Measurements from ENCODE around the gene FAM216A.
"Not testable (repeated sequence)": the region's sequence is repeated elsewhere in the genome, so short reads cannot be mapped to it uniquely, and the experiment has no call there.

The FAM216A gene, protein sequence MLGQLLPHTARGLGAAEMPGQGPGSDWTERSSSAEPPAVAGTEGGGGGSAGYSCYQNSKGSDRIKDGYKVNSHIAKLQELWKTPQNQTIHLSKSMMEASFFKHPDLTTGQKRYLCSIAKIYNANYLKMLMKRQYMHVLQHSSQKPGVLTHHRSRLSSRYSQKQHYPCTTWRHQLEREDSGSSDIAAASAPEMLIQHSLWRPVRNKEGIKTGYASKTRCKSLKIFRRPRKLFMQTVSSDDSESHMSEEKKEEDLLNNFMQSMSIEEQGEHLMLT

DNA sequence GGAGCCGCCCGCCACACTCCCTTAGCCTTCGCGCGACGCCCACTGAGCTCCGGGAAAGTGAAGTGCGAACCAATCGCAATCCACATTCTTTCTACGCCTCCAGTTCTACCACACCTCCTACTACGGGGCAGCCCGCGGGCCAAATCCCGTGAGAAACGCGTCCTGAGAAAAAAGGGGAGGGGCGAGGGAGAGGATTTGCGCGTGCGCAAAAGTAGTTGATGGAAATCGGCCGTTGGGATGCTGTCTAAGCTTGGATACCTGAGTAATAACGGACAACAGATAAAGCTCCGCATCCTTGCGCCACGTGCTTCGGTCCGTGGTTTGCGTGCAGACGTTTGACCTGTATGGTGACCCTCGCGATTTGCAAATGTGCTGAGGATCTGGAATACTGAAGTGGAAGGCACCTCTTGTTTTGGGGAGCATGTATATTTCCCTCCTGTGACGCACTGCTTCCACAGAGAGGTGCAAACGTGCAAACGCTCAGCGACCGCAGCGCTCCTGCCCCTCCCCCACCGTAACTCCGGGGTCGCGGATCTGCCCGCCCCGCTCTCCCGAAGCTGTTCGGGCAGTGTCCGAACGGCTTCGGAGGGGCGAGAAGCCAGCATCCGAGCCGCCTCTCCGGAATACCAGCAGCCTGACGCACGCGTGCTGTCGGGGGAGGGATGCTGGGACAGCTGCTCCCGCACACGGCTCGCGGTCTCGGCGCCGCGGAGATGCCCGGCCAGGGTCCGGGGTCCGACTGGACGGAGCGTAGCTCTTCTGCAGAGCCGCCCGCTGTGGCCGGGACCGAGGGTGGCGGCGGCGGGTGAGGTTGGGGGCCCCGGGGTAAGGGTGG lies at the start of gene FAM216A, which contains the start of gene GPN3:
FAM216A (plus strand) TSS at position 632 of the 835 bp plus-strand sequence; CDS start at position 663, 31 bp downstream.
GPN3 (minus strand) TSS at position 44 of the 835 bp plus-strand sequence. CDS start 54 bp downstream, outside the sequence.
- peak; percentile 96 for DNase-seq

DNA sequence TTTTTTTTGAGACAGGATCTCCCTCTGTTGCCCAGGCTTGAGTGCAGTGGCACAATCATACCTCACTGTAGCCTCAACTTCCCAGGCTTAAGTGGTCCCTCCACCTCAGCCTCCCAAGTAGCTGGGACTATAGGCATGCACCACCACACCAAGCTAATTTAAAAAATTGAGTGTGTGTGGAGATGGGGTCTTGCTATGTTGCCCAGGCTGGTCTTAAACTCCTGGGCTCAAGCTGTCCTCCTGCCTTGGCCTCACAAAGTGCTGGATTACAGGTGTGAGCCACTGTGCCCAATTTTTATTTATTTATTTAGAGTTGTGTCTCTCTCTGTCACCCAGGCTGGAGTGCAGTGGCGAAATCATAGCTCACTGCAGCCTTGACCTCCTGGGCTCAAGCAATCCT lies 48.0 kb upstream of the FAM216A start:
- DNase-seq, result not testable (repeated sequence)

DNA sequence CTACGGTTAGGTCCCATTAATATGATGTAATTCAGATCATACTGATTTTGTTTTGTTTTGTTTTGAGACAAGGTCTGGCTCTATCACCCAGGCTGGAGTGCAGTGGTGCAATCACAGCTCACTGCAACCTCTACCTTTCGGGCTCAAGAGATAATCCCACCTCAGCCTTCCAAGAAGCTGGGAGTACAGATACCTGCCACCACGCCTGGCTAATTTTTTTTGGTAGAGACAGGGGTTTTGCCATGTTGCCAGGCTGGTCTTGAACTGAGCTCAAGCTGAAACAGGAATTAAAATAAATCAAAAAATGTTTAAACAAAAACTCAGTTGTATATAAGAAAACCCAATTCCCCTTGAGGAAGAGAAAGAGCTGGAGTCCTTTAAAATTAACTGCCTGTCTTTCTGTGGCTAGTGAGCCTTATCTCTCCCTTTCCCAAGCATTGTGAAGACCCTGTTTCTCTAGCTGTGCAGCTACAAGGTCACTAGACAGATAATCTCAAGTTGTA lies 47.4 kb upstream of the FAM216A start:
- DNase-seq, result no peak

DNA sequence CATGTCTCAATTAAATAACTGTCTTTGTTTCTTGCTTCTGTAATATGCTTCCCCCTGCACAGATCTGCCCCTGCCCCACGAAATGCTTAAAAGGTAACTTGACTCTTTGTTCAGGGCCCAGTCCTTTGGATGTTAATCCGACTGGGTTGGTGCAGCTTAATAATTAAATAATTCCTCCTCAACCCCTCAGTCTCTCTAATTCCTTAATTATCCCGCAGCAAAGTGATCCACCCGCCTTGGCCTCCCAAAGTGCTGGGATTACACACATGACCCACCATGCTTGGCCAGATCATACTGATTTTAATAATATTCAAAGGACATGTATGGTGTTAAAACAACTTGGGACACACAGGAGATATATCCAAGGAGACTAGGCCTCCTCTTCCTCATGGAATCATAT lies 46.9 kb upstream of the FAM216A start:
- DNase-seq, result no peak

DNA sequence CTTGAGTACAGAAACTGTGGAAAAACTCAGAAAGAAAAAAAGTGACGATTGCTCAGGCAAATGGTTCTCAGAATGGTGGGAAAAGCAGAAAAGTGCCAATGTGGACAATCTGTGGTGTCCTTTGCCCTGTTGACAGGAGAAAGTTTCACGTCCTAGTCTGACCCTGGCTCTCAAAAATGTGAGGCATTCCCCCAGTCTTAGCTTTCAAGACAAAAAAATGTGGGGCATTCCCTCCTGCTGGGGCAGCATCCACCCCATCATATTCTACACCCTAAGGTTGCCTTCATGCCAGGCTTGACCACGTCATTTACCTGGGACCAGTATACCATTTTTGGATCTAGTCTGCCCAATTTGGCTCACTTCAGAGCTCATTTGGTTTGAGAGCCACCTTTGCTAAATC lies 44.4 kb upstream of the FAM216A start:
- DNase-seq, result no peak

DNA sequence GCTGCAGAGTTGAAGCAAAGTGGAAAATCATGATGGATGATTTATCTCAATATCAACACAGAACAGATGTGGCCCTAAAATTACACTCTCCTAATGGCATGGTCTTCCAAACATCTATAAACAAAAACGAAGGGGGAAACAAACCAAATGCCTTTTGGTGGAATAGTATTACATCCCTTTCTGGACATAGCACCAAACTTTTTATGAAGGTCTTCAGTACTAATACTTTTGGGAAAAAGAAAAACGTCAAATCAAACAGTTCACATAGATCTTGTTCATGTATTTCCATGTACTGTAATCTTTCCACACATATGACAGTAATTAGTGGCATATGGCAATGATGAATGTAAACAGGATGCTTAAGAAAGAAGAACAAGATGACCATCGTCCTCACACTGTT lies 42.2 kb upstream of the FAM216A start:
- DNase-seq, result no peak

DNA sequence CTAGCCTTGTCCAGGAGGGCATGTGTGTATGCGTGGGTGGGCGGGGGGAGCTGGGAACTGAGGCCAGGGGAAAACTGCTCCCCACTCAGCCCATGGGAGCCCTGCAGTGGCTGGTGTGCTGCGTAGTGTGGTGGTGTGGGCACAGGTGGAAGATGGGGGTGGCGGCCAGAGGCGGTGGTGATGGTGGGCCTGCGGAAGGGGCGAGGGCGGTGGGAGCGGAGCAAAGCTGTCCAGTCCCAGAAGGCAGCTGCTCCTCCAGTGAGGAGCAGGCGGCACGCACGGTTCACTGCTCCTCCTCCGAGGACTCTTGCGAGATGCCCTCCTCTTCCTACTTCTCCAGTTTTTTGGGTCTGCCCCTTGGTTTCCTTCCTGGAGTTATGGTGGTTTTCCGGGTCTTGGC lies 39.0 kb upstream of the FAM216A start:
- DNase-seq, result not testable (repeated sequence)

DNA sequence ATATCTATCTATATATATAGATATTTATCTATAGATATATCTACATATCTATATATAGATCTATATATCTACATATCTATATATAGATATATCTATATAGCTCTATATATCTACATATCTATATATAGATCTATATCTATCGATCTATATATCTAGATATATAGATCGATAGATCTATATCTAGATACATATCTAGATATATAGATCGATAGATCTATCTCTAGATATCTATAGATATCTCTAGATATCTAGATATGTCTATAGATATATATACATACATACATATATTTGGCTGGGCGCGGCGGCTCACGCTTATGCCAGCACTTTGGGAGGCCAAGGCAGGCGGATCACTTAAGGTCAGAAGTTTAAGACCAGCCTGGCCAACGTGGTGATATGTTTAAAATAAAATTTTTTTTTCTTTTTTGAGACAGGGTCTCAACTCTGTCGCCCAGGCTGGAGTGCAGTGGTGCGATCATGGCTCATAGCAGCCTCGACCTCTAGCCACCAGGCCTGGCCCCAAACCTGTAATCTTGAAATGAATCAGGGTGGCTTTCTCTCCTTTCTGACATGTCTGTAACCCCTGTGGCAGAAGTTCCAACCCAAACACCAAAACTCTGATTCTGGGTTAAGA lies 36.6 kb upstream of the FAM216A start:
- no peak for DNase-seq

DNA sequence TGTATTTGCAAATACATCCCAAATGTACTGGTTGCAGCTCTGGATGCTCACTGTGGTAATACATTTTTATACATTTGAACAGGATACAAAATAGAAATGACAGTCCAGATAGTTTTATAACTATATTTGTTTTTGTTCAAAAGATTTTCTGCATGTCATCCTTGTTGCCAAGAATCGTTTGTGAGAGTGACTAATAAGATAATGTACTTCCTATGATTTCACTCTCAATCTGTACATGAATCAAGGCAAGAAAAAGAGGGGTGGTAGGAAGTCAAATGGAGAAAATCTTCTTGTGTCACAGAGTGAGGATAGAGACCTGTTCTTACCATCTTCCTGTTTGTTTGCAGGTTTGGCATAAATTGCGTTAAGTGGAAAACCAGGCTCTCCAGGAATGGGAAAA lies 32.4 kb upstream of the FAM216A start:
- no peak for DNase-seq

DNA sequence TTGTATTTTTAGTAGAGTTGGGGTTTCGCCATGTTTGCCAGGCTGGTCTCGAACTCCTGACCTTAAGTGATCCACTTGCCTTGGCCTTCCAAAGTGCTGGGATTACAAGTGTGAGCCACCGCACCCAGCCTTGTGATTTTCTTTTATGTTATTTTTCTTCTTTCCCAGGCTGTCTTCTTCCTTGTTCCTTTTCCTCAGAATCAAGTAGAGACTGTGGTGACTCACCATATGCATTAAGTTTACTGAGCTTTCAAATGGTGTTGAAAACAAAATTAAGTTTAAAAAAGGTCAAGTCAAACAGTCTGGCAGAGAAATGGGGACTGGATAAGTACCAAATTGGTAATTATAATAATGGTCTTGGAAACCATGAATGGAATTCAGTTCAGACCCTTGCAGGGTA lies 24.2 kb upstream of the FAM216A start:
- no peak for DNase-seq

DNA sequence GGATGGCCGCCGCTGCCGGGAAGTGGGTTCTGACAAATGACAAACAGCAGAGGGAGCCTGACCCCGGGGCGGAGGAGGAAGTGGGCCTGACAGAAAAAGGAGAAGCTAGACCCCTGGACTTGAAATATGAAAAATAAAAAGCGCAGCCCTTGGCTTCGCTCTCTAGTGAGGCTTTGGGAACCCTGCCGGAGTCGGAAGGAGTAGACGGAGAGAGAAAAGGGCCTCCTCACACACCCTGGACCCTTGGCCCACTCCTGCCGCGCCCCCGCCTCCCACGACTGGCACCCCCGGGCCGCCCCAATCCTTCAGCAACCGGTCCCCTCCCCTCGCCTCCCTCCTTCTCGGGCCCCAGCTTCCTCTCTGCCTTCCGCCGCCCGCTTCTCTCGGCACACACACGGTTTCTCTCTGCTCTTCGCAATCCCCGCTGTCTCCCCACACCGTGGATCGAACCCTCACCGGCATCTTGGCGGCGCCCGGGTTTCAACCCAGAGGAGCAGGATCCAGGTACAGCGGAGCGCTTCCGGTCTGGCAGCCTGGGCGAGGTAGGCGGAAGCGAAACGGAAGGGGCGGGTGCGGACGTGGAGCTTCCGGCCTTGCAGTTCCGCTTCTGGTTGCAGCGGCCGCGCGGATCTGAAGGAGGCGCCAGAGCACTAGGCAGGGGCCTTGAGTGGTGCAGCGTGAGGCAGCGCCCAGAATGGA lies 18.7 kb upstream of the FAM216A start, which contains the start of gene ARPC3:
ARPC3 (minus strand) TSS at position 539 of the 699 bp plus-strand sequence; CDS start at position 462, 77 bp downstream.
- peak; percentile 81 for DNase-seq

DNA sequence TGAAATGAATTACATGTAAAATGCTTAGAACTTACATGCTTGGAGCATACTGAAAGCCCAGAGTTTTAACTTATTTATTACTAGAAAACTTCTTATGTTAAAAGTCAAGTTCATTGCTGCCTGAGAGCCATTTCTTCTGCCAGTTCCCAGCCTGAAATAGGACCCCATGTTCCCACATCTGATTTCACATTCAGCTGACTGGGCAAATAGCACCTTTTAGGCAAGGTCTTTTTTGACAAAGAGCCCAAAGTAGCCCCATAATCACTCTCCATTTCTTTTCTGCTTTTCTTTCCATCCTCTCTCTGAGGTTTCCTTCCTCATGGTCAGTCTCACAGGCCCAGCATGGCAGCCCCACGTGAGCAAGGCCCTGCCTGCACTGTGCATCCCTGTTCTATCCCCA lies 17.4 kb upstream of the FAM216A start:
- no peak for DNase-seq

DNA sequence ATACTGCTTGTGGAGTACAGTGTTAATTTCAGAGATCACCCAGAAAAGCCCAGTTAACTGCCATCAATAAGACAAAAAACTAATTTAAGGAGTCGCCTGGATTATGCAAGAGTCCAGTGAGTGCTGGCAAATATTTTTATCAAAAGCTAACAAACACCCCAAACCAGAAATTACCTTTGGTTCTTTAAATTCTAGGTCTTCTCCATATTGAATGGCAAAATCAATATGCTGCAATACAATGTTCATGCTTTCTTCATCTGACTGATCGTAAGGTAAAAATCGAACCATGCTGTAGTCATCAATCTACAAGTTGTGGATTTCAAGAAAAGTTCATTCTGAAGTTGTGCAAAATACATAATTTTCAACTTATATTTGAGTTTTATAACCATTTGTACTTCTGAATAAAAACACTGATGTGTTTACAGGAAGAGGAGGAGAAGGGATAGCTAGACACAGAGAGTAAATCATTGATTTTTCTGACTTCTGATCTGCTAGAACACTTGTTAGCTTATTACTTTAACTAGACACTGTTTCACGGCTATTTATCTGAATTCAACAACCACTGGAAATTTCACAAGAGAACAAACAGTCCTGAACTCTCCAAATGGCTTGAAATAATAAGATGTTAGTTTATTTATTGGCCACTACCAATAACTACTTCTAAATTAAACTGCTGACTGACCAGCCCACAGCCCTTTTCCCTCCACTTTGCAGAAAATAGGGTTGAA lies 14.9 kb upstream of the FAM216A start:
- DNase-seq, result no peak

DNA sequence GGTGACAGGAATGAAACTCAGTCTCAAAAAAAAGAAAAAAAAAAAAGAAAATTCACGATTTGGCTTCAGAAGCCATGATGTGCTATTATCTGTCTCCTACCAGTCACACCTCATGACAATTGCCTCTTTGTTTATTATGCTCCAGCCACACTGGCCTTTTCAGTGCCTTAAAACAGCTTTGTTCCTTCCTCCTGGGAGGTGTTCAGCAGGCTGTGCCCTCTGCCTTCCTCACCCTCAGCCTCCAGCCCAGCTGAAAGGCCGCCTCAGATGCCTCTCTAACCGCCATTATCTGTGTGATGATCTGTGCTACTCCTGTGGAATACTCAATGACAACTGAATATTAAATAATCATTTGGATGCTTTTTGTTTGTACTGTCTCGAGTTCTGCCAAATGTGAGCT lies 9.9 kb upstream of the FAM216A start:
- DNase-seq, result no peak

DNA sequence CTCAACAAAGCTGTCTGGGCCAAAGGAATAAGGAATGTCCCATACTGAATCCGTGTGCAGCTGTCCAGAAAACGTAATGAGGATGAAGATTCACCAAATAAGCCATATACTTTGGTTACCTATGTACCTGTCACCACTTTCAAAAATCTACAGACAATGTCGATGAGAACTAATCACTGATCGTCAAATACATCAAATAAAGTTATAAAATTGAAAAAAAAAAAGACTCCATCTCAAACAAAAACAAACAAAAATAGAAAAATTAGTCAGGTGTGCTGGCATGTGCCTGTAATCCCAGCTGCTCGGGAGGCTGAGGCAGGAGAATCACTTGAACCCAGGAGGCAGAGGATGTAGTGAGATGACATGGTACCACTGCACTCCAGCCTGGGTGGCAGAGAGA lies 7.5 kb upstream of the FAM216A start:
- not testable (repeated sequence) for DNase-seq

DNA sequence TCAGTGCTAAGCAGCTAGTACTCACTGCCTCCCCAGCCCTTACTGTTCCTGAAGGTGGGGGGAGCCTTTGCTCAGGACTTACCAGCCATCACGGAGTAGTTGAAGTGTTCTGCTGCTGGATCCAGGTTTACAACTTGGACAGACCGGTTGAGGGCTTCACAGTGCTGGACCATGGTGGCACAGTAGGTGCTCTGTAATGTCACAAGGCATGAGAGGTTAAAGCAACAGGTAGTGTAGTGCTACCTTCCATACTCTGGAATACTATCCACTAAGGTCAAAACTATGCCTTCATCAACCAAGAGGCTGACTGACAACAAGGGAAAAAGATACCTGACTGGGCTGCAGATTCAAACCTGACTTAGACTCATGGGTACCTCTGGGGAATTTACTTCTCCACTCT lies 3.6 kb upstream of the FAM216A start:
- DNase-seq, result no peak

DNA sequence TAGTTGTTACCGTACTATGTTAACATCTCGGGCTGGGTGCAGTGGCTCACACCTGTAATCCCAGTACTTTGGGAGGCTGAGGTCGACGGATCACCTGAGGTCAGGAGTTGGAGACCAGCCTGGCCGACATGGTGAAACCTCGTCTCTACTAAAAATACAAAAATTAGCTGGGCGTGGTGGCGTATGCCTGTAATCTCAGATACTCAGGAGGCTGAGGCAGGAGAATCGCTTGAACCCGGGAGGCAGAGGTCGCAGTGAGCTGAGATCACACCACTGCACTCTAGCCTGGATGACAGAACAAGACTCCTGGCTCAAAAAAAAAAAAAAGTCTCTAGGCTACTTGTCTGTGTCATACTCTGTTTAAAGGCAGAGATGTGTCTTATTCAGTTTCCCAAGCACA lies 2.9 kb upstream of the FAM216A start:
- not testable (repeated sequence) for DNase-seq

DNA sequence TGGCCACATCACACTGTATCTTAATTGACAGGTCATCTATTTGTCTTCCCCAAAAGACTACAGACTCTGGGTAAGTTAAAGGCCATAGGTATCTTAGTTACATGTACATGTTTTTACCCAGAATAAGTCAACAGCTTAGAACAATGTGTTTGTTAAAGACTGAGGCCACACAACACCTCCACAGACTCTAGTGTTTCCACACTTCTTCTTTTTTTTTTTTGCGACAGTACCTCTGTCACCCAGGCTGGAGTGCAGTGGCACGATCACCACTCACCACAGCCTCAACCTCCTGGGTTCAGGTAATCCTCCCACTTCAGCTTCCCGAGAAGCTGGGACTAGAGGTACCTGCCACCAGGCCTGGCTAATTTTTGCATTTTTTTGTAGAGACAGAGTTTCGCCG lies 1.9 kb upstream of the FAM216A start:
- no peak for DNase-seq

DNA sequence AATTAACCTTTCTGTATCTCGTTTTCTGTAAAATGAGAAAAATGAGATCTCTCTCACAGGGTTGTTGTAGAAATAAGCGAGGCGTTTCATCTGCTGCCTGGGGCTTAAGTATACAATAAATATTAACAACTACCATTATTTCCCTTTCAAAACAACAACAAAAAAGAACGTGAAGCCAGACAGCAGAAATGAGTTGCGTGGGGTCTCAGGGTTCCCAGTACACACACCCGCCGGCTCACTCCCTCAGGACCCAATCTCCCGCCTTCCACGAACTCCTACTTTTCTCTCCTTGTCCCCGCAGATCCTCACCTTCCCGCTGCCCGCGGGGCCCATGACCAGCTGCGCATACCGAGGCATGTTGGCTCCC lies 815 bp upstream of the FAM216A start:
- DNase-seq, result no peak

DNA sequence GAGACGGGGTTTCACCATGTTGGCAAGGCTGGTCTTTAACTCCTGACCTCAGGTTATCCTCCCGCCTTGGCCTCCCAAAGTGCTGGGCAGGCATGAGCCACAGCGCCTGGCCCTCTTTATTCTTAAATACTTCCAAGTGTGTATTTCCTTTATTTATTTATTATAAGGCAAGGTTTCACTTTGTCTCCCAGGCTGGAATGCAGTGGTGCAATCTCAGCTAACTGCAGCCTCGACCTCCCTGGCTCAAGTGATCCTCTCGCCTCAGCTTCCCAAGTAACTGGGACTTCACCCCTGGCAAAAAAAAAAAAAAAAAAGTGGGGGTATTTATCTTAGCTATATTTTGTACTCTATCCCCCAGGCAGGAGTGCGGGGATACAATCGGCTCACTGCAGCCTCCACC lies 6.8 kb downstream of the FAM216A start:
- DNase-seq, result no peak

DNA sequence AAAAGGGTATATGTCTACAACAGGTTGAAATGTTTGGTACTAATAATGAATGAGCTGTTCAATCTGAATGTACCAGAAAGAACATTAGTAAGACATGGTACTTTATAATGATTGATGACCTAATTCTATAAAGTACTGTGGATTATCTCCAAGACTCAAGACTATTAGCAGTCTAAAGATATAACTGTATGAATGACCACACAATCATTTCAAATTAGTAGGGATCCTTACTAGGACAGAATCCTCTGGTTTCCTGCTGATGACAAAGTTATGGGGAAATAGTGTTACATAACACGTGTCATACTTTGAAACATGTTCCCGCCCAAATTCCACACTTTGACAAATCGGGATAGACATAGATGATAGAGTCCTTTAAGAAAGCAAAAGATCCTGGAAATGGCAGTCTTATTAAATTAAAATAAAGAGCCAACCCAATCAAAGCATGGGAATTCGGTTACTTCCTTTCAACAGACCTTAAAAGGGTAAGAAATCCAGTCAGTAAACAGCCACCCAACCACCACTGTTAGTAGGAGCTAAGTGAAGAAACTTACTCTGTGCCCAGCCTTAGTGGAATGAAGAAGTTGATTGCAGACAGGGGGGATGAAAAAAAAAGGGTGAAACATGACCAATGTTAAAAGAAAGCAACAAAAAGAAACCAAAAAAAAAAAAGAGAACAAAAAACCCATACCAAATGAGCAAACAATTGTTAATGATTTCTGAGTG lies 30.5 kb downstream of the FAM216A start:
- DNase-seq, result no peak

DNA sequence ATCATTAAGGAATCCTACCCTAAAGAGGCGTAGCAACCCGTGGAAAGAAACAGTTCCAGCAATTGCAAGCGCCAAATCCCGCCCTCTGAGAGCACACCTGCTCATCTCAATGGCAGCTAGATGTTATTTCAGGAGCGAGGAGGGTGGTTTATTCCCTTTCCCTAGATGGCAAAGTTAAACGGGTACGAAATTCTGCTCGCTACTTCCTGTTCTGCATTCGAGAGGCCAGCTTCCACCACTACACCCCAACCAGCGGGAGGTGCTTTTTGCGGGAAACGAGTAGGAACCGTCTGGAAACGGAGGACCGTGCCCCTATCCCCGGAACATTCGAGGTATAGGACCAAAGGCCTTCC lies 32.7 kb downstream of the FAM216A start:
- peak; percentile 71 for DNase-seq
